Stimulated activated CD4-positive, alpha-beta T cell treated with anti-CD3 and anti-CD28 coated beads, Interleukin-1b, Interleukin-23, amount 100 ng/mL, for 1 hour (primary cell): Measurements from ENCODE around the gene FZD1.
A peak's percentile ranks its signal among the peaks of the same experiment; 100 is the strongest.

Experiments
- DNase-seq, 2 donors: peaks; one replicate each; pipeline ENCODE4 v3.0.0-alpha.2; 2020; ENCODE audit warnings: low read depth in 2 of 2

The FZD1 gene

GRCh38 chr7:91264046-91264923 is at the start of gene FZD1:
Gene FZD1 (plus strand): TSS chr7:91264433. CDS start chr7:91264881, 448 bp downstream.
- peak in 1 of 2 donors; percentile 17 for DNase-seq

- DNase-seq, result no peak
Measured at GRCh38 chr7:91226411-91226810, 37.8 kb upstream of the FZD1 start.

- DNase-seq, result no peak
Measured at GRCh38 chr7:91228327-91228726, 35.9 kb upstream of the FZD1 start.

GRCh38 chr7:91228927-91229558 is 35.2 kb upstream of the FZD1 start:
- no peak for DNase-seq

GRCh38 chr7:91230100-91230499 is 34.1 kb upstream of the FZD1 start:
- DNase-seq, result no peak

- no peak for DNase-seq
Measured at GRCh38 chr7:91230503-91230902, 33.7 kb upstream of the FZD1 start.

- DNase-seq, result no peak
Measured at GRCh38 chr7:91233212-91233611, 31.0 kb upstream of the FZD1 start.

- no peak for DNase-seq
Measured at GRCh38 chr7:91235211-91235832, 28.9 kb upstream of the FZD1 start.

GRCh38 chr7:91239171-91239604 is 25.0 kb upstream of the FZD1 start:
- DNase-seq, result no peak

GRCh38 chr7:91239772-91240171 is 24.5 kb upstream of the FZD1 start:
- no peak for DNase-seq

- no peak for DNase-seq
Measured at GRCh38 chr7:91240376-91240941, 23.8 kb upstream of the FZD1 start.

GRCh38 chr7:91242097-91242844 is 22.0 kb upstream of the FZD1 start:
- no peak for DNase-seq

GRCh38 chr7:91243591-91244301 is 20.5 kb upstream of the FZD1 start:
- DNase-seq, result no peak

GRCh38 chr7:91247500-91247899 is 16.7 kb upstream of the FZD1 start:
- no peak for DNase-seq

- DNase-seq, result no peak
Measured at GRCh38 chr7:91248996-91249395, 15.2 kb upstream of the FZD1 start.

- DNase-seq, result no peak
Measured at GRCh38 chr7:91249506-91250233, 14.6 kb upstream of the FZD1 start.

- DNase-seq, result no peak
Measured at GRCh38 chr7:91250706-91251105, 13.5 kb upstream of the FZD1 start.

- DNase-seq, result no peak
Measured at GRCh38 chr7:91251877-91252276, 12.4 kb upstream of the FZD1 start.

- DNase-seq, result no peak
Measured at GRCh38 chr7:91263384-91264045, 718 bp upstream of the FZD1 start.
